MM.1S (cell line): ENCODE results near the gene MTREX.
A peak's percentile ranks its signal among the peaks of the same experiment; 100 is the strongest.

ENCODE experiments used
- EZH2 ChIP-seq: fragments of 300-600 bp; sonication (generic); optimal IDR thresholded peaks from 2 replicates; pipeline ENCODE3; 2017; ENCODE audit warnings: low read depth, mild to moderate bottlenecking, antibody characterized with exemption, low read length, mixed read lengths
- TF ChIP-seq, protein P1 (sequence below): fragments of 300-600 bp; sonication (generic); IDR thresholded peaks from 2 replicates; pipeline ENCODE4 v1.5.1; 2016; ENCODE audit warnings: antibody characterized with exemption, low read length, mixed read lengths

DNA sequence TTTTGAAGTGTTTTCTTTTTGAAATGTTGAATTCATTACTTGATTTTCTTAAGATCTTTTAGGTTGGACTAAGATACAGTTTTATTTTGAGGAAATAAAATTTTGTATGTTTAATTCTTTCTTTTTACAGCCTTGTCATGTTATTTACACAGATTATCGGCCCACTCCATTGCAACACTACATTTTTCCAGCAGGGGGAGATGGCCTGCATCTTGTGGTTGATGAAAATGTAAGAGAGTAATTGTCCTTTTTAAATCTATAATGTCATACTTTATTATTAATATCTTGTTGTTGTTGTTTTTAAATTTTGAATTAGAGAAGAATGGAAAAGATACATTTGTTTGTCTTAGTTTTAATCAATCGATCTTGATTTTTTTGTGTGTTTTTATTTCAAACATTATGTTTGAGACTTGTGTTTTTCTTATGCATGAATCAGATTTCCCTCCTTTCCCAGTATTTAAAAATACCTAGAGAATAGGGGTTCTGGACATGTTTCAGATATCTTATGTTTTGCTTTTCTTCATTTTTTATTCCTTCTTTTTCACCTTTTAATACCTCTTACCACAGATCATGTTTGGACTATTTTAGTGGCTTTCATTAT is 36.7 kb downstream of the MTREX start:
- TF ChIP-seq, protein P1, sequence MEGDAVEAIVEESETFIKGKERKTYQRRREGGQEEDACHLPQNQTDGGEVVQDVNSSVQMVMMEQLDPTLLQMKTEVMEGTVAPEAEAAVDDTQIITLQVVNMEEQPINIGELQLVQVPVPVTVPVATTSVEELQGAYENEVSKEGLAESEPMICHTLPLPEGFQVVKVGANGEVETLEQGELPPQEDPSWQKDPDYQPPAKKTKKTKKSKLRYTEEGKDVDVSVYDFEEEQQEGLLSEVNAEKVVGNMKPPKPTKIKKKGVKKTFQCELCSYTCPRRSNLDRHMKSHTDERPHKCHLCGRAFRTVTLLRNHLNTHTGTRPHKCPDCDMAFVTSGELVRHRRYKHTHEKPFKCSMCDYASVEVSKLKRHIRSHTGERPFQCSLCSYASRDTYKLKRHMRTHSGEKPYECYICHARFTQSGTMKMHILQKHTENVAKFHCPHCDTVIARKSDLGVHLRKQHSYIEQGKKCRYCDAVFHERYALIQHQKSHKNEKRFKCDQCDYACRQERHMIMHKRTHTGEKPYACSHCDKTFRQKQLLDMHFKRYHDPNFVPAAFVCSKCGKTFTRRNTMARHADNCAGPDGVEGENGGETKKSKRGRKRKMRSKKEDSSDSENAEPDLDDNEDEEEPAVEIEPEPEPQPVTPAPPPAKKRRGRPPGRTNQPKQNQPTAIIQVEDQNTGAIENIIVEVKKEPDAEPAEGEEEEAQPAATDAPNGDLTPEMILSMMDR: peak; percentile 74
- no peak for TF ChIP-seq EZH2
